HG03159 (cell line): Measurements from ENCODE around the gene CCDC158.
"Not testable (repeated sequence)": the region's sequence is repeated elsewhere in the genome, so short reads cannot be mapped to it uniquely, and the experiment has no call there.

Source experiments
- ATAC-seq: cut with Tn5 transposase; IDR thresholded peaks from one replicate; pipeline ENCODE4 v1.9.1; 2021; ENCODE audit warnings: mild to moderate bottlenecking, moderate library complexity; ENCODE audit not compliant: unreplicated experiment

CCDC158 gene

GRCh38 chr4:76282941-76283689 lies 137.8 kb downstream of the CCDC158 start:
- ATAC-seq: no peak

GRCh38 chr4:76281594-76281993 lies 139.3 kb downstream of the CCDC158 start:
- ATAC-seq: not testable (repeated sequence)

DNA sequence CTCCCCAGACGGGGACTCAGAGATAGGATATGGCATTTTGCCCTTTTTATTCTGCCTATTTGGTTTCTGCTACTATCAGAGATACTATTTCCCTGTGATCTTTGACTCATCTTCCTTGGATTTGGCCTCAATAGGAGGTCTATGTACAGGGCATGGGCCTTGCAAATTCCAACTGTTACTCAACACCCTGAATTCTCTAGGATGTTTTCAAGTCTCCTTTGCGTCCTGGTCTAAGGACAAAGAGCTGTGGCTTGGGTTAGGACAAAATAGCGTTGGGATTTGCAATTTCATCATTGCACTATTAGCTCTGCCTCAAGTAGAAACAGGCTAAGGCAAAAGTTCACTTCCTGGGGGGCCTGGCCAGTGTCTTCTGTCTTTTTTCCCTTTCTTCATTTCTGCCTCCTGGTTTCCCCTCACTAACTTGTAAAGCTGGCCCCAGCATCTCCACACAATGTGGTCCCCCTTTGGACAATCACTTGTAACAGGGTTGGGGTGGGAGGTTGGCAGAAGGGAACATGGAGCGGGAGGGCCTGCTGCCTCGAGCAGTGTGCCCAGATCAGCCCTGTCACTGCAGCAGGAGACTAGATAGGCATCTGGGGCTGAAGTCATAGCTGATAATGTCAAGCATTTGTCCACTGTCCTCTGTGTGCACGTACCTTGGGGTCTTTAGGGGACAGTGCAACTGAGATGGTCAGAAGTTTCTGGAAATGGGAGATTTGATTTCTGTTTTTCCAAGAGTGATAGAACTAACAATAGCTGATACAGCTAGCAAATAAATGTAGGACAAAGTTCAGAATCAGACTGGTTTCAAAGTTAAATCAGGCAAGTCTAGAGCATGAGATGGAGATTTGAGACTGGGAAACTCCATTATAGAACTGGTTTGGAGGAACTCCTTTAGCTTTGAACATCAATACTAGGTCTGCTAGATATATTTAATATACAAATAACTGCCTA lies 140.2 kb downstream of the CCDC158 start:
- ATAC-seq: no peak

DNA sequence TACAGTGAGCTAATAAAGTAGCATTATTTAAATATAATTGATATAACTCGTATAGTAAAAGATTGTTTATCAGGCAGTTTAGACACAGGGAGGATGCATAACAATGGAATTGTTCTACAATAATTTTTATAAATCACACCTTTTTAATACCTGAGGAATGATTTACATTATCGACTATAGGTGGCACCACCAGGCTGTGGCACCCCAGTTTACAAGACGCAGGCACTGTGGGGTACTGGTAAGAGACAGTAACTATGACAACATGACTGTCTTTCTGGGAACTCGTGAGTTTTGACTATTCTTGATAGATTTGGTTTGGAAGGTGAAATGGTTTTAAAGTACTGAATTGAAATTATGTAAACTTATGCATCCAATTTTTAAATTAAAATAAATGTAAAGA lies 141.5 kb downstream of the CCDC158 start:
- no peak for ATAC-seq

- ATAC-seq: no peak
Observed at GRCh38 chr4:76278583-76278982, 142.4 kb downstream of the CCDC158 start.

GRCh38 chr4:76277667-76278066 lies 143.3 kb downstream of the CCDC158 start:
- ATAC-seq: no peak

- ATAC-seq: no peak
Observed at GRCh38 chr4:76276813-76277212, 144.1 kb downstream of the CCDC158 start.

GRCh38 chr4:76275486-76276124 lies 145.3 kb downstream of the CCDC158 start:
- no peak for ATAC-seq

GRCh38 chr4:76272999-76273398 lies 147.9 kb downstream of the CCDC158 start:
- ATAC-seq: no peak

GRCh38 chr4:76272582-76272981 lies 148.4 kb downstream of the CCDC158 start:
- ATAC-seq: no peak

- ATAC-seq: no peak
Observed at GRCh38 chr4:76272073-76272472, 148.9 kb downstream of the CCDC158 start.

- no peak for ATAC-seq
Observed at GRCh38 chr4:76271248-76271647, 149.7 kb downstream of the CCDC158 start.

- no peak for ATAC-seq
Observed at GRCh38 chr4:76270244-76271175, 150.4 kb downstream of the CCDC158 start.

GRCh38 chr4:76267811-76268210 lies 153.1 kb downstream of the CCDC158 start:
- ATAC-seq: no peak

DNA sequence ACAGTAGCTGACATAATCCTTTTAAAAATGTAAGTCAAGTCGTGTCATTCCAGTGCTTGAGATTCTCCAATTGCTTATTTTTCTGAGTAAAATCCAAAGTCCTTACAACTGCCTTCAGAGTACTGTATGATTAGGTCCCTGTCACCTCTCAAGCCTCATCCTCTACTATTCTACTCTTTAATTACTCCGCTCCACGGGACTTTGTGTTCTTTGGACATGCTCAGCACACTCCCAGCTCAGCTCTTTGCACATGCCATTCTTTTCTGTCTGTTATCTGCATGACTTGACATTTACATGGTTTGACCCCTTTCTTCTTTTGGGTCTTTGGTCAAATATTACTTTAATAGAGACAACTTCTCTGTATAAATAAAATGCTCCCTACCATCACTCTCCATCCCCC lies 154.3 kb downstream of the CCDC158 start:
- ATAC-seq: no peak

- no peak for ATAC-seq
Observed at GRCh38 chr4:76265631-76266218, 155.2 kb downstream of the CCDC158 start.
